GM12865 (cell line): ENCODE results near the gene ZNF660.
"Not testable (repeated sequence)": the region's sequence is repeated elsewhere in the genome, so short reads cannot be mapped to it uniquely, and the experiment has no call there.

Experiments used
- DNase-seq: peaks from one replicate; pipeline ENCODE4 v3.0.0; 2010; ENCODE audit warnings: low read depth
- H3K4me3 ChIP-seq: 2 replicates; pipeline ENCODE4 v1.5.1; 2011; ENCODE audit warnings: mild to moderate bottlenecking, low read depth, low read length, control low read depth
- CTCF ChIP-seq: IDR thresholded peaks from 2 replicates; pipeline ENCODE4 v1.5.1; 2011; ENCODE audit warnings: low read length, control low read depth, low read depth, inconsistent platforms; ENCODE audit not compliant: insufficient read depth; ENCODE audit errors: missing control alignments

The ZNF660 gene

GRCh38 chr3:44562147-44562546 is 22.6 kb upstream of the ZNF660 start:
- H3K4me3 ChIP-seq, result no peak overlapping the region

GRCh38 chr3:44568561-44568960 is 16.2 kb upstream of the ZNF660 start:
- no peak overlapping the region for H3K4me3 ChIP-seq
- DNase-seq, result no peak
- TF ChIP-seq CTCF, result no peak

More at GRCh38 chr3:44562147-44562546, 22.6 kb upstream of the ZNF660 start:
- DNase-seq, result no peak
- no peak for TF ChIP-seq CTCF

GRCh38 chr3:44571024-44571423 is 13.7 kb upstream of the ZNF660 start:
- TF ChIP-seq CTCF, result no peak
- H3K4me3 ChIP-seq, result no peak overlapping the region
- no peak for DNase-seq

GRCh38 chr3:44576613-44577012 is 8.2 kb upstream of the ZNF660 start:
- no peak for TF ChIP-seq CTCF
- H3K4me3 ChIP-seq, result no peak overlapping the region
- DNase-seq, result no peak

GRCh38 chr3:44577354-44577952 is 7.3 kb upstream of the ZNF660 start:
- not testable (repeated sequence) for DNase-seq, H3K4me3 ChIP-seq

GRCh38 chr3:44578316-44578715 is 6.4 kb upstream of the ZNF660 start:
- not testable (repeated sequence) for H3K4me3 ChIP-seq, DNase-seq

- not testable (repeated sequence) for DNase-seq, H3K4me3 ChIP-seq
Observed at GRCh38 chr3:44578924-44579515, 5.7 kb upstream of the ZNF660 start.

- H3K4me3 ChIP-seq, DNase-seq: not testable (repeated sequence)
Observed at GRCh38 chr3:44579749-44580148, 5.0 kb upstream of the ZNF660 start.

GRCh38 chr3:44580971-44581370 is 3.8 kb upstream of the ZNF660 start:
- not testable (repeated sequence) for H3K4me3 ChIP-seq, DNase-seq

GRCh38 chr3:44596621-44597020 is 11.9 kb downstream of the ZNF660 start:
- no peak for TF ChIP-seq CTCF
- H3K4me3 ChIP-seq, result no peak overlapping the region
- no peak for DNase-seq
